Vagina (tissue), 2 donors: ENCODE data around the gene SLC16A5.

Experiments
- CTCF ChIP-seq, 3 experiments: fragments of 450-650 bp in 2 of 3; fragments of 200-600 bp in 1 of 3; sonication (generic) in 1 of 3; IDR thresholded peaks; one replicate each; pipeline ENCODE4 v1.5.1; 2017 to 2019; ENCODE audit warnings: antibody characterized with exemption in 3 of 3, mild to moderate bottlenecking in 2 of 3, moderate library complexity in 2 of 3
- POLR2A ChIP-seq, 2 donors: fragments of 450-650 bp; IDR thresholded peaks; one replicate each; pipeline ENCODE4 v1.6.1; 2017; ENCODE audit warnings: antibody characterized with exemption in 2 of 2, mild to moderate bottlenecking in 2 of 2, moderate library complexity in 2 of 2

- TF ChIP-seq POLR2A (IDR thresholded peaks at IDR 0.05) (no peak), CTCF (IDR thresholded peaks at IDR 0.05) (no peak)
These were observed 26.7 kb upstream of the SLC16A5 start for GRCh38 chr17:75061055-75061438.
